Muscle of arm (tissue), 12 donors: ENCODE data around the gene STK32C. TPM values are rescaled to one million over a fixed set of nuclear protein-coding genes. Genes with fewer than 3 reads are reported as not detected.
"Not testable (repeated sequence)": the region's sequence is repeated elsewhere in the genome, so short reads cannot be mapped to it uniquely, and the experiment has no call there.

Experiments
- DNase-seq: peaks from one replicate; pipeline ENCODE4 v3.0.0-alpha.2; 2013
- polyA plus RNA-seq, 12 donors: library from polyadenylated mRNA; unstranded; fragments of 120-200 nt; gene quantifications; one replicate each; pipeline ENCODE4 v1.2.1, GENCODE V29; 2013; ENCODE audit not compliant: insufficient read length in 12 of 12

The STK32C gene
- polyA plus RNA-seq, 12 donors: 8.1 to 12.1 (median 9.5) TPM; not detected in 2

- no peak for DNase-seq
Observed at GRCh38 chr10:132170561-132171361, 137.0 kb downstream of the STK32C start.

- DNase-seq: no peak
Observed at GRCh38 chr10:132169766-132170560, 137.8 kb downstream of the STK32C start.

- DNase-seq: no peak
Observed at GRCh38 chr10:132169031-132169765, 138.6 kb downstream of the STK32C start.

GRCh38 chr10:132168571-132169030 is 139.1 kb downstream of the STK32C start:
- no peak for DNase-seq

GRCh38 chr10:132167976-132168375 is 139.8 kb downstream of the STK32C start:
- no peak for DNase-seq

GRCh38 chr10:132167041-132167674 is 140.6 kb downstream of the STK32C start:
- DNase-seq: no peak

- no peak for DNase-seq
Observed at GRCh38 chr10:132166216-132166950, 141.4 kb downstream of the STK32C start.

GRCh38 chr10:132165416-132165980 is 142.3 kb downstream of the STK32C start:
- no peak for DNase-seq

- DNase-seq: no peak
Observed at GRCh38 chr10:132164761-132165278, 142.9 kb downstream of the STK32C start.

- no peak for DNase-seq
Observed at GRCh38 chr10:132163826-132164515, 143.8 kb downstream of the STK32C start.

- no peak for DNase-seq
Observed at GRCh38 chr10:132163278-132163765, 144.4 kb downstream of the STK32C start.

- DNase-seq: no peak
Observed at GRCh38 chr10:132162590-132163277, 145.0 kb downstream of the STK32C start.

- no peak for DNase-seq
Observed at GRCh38 chr10:132162021-132162531, 145.7 kb downstream of the STK32C start.

GRCh38 chr10:132160834-132161622 is 146.7 kb downstream of the STK32C start:
- not testable (repeated sequence) for DNase-seq

- DNase-seq: not testable (repeated sequence)
Observed at GRCh38 chr10:132160231-132160630, 147.5 kb downstream of the STK32C start.

- DNase-seq: not testable (repeated sequence)
Observed at GRCh38 chr10:132159302-132160230, 148.2 kb downstream of the STK32C start.

GRCh38 chr10:132158823-132159222 is 148.9 kb downstream of the STK32C start:
- DNase-seq: no peak
